MM.1S (cell line): Measurements from ENCODE around the gene SMCHD1.

Experiments used
- CTCF ChIP-seq: fragments of 300-600 bp; sonication (generic); IDR thresholded peaks from 2 replicates; pipeline ENCODE4 v1.5.1; 2016; ENCODE audit warnings: antibody characterized with exemption, low read length, mixed read lengths
- EZH2 ChIP-seq: fragments of 300-600 bp; sonication (generic); optimal IDR thresholded peaks from 2 replicates; pipeline ENCODE3; 2017; ENCODE audit warnings: low read depth, mild to moderate bottlenecking, antibody characterized with exemption, low read length, mixed read lengths
- EZH2phosphoT487 ChIP-seq: fragments of 300-600 bp; sonication (generic); IDR thresholded peaks from 2 replicates; pipeline ENCODE4 v1.6.1; 2018; ENCODE audit warnings: antibody characterized with exemption, low read length

- no peak for TF ChIP-seq CTCF
- no peak for TF ChIP-seq EZH2
- no peak for TF ChIP-seq EZH2phosphoT487
Observed at GRCh38 chr18:2736823-2737222, 81.3 kb downstream of the SMCHD1 start.
